IMR-90 (cell line): ENCODE measurements around the gene SH3BGRL3. TPM values are rescaled to one million over a fixed set of nuclear protein-coding genes. Genes with fewer than 3 reads are reported as not detected.

Source experiments
- ATAC-seq: fragments of 200-7000 bp; cut with Tn5 transposase; 2 replicates; pipeline ENCODE4 v1.9.1; 2020; ENCODE audit warnings: low read depth, mild to moderate bottlenecking, moderate library complexity
- BruUV-seq: library from RNA; stranded (reverse); fragments of 400-500 nt; replicated peaks from 2 replicates; lab custom pipeline; 2021; lab: Mats Ljungman, UMichigan
- CTCF ChIA-PET: fragments of 300-600 bp; formaldehyde crosslinking; extraction: SDS; loops from one replicate; lab custom pipeline; 2021; ENCODE audit warnings: antibody characterized with exemption; lab: Yijun Ruan, JAX
- POLR2A ChIA-PET: fragments of 300-600 bp; sonication (Branson Sonifier 250); formaldehyde crosslinking; loops from one replicate; lab custom pipeline; 2022; ENCODE audit warnings: antibody characterized with exemption; ENCODE audit not compliant: unreplicated experiment; lab: Charles Lee
- DNase-seq: peaks from one replicate; pipeline ENCODE4 v3.0.0; 2013
- H2AFZ ChIP-seq: replicated peaks from 2 replicates; pipeline ENCODE3; 2013; ENCODE audit warnings: low read length, mild to moderate bottlenecking; ENCODE audit not compliant: poor library complexity
- H2AK5ac ChIP-seq: 2 replicates; pipeline ENCODE4 v1.6.1; 2013; ENCODE audit warnings: low read depth, low read length, inconsistent platforms
- H2AK9ac ChIP-seq: replicated peaks from 2 replicates; pipeline ENCODE3; 2013; ENCODE audit warnings: mild to moderate bottlenecking, low read depth, low read length, moderate library complexity; ENCODE audit not compliant: poor library complexity
- H2BK120ac ChIP-seq: 2 replicates; pipeline ENCODE4 v1.6.1; 2013; ENCODE audit warnings: low read depth, low read length, inconsistent platforms
- H2BK15ac ChIP-seq: 3 replicates; pipeline ENCODE4 v1.6.1; 2013; ENCODE audit warnings: low read depth, low read length, inconsistent platforms
- H2BK20ac ChIP-seq: 2 replicates; pipeline ENCODE4 v1.6.1; 2013; ENCODE audit warnings: low read depth, mild to moderate bottlenecking, inconsistent platforms, low read length, moderate library complexity
- H2BK5ac ChIP-seq: 2 replicates; pipeline ENCODE4 v1.6.1; 2013; ENCODE audit warnings: mild to moderate bottlenecking, low read depth, low read length, inconsistent platforms; ENCODE audit not compliant: poor library complexity, severe bottlenecking
- H3K14ac ChIP-seq: replicated peaks from 2 replicates; pipeline ENCODE4 v1.6.1; 2013; ENCODE audit warnings: low read depth, low read length, inconsistent platforms
- H3K18ac ChIP-seq: 2 replicates; pipeline ENCODE4 v1.6.1; 2013; ENCODE audit warnings: low read depth, low read length, control low read depth
- H3K23ac ChIP-seq: 2 replicates; pipeline ENCODE4 v1.6.1; 2013; ENCODE audit warnings: low read depth, low read length, inconsistent platforms
- H3K27ac ChIP-seq: 2 replicates; pipeline ENCODE4 v1.5.1; 2013; ENCODE audit warnings: mild to moderate bottlenecking, control low read depth, low read length; ENCODE audit not compliant: insufficient read depth
- H3K27me3 ChIP-seq: 2 replicates; pipeline ENCODE4 v1.6.1; 2013; ENCODE audit warnings: low read length; ENCODE audit not compliant: control insufficient read depth, insufficient read depth
- H3K36me3 ChIP-seq: 2 replicates; pipeline ENCODE4 v1.6.1; 2013; ENCODE audit warnings: low read length, mixed read lengths; ENCODE audit not compliant: control insufficient read depth, insufficient read depth
- H3K4ac ChIP-seq: 2 replicates; pipeline ENCODE4 v1.6.1; 2013; ENCODE audit warnings: low read depth, low read length, inconsistent platforms
- H3K4me1 ChIP-seq: 2 replicates; pipeline ENCODE4 v1.6.1; 2013; ENCODE audit warnings: low read length, mixed read lengths; ENCODE audit not compliant: control insufficient read depth, insufficient read depth
- H3K4me2 ChIP-seq: 2 replicates; pipeline ENCODE4 v1.6.1; 2013; ENCODE audit warnings: low read depth, mild to moderate bottlenecking, control low read depth, low read length, moderate library complexity
- H3K4me3 ChIP-seq: 2 replicates; pipeline ENCODE4 v1.5.1; 2013; ENCODE audit warnings: low read depth, mild to moderate bottlenecking, control low read depth, low read length, moderate library complexity; ENCODE audit not compliant: insufficient read depth
- H3K56ac ChIP-seq: 2 replicates; pipeline ENCODE4 v1.6.1; 2013; ENCODE audit warnings: low read length, inconsistent platforms; ENCODE audit not compliant: insufficient read depth; ENCODE audit errors: extremely low read depth
- H3K79me1 ChIP-seq, 2 experiments: 2 replicates each; pipeline ENCODE4 v1.6.1; 2013; ENCODE audit warnings: low read length in 2 of 2, inconsistent platforms in 1 of 2, low read depth in 1 of 2
- H3K9ac ChIP-seq: 2 replicates; pipeline ENCODE4 v1.6.1; 2013; ENCODE audit warnings: low read depth, low read length, control low read depth
- H3K9me1 ChIP-seq: 2 replicates; pipeline ENCODE4 v1.6.1; 2013; ENCODE audit warnings: low read length, inconsistent platforms; ENCODE audit not compliant: insufficient read depth
- H3K9me3 ChIP-seq: 2 replicates; pipeline ENCODE4 v1.6.1; 2013; ENCODE audit warnings: low read length; ENCODE audit not compliant: control insufficient read depth, insufficient read depth
- H4K20me1 ChIP-seq: 2 replicates; pipeline ENCODE4 v1.6.1; 2013; ENCODE audit warnings: low read length, inconsistent platforms; ENCODE audit not compliant: insufficient read depth
- H4K5ac ChIP-seq: 2 replicates; pipeline ENCODE4 v1.6.1; 2013; ENCODE audit warnings: mild to moderate bottlenecking, low read depth, low read length, control low read depth
- H4K8ac ChIP-seq, 2 experiments: 2 replicates each; pipeline ENCODE4 v1.6.1; 2013; ENCODE audit warnings: low read depth in 2 of 2, low read length in 2 of 2, control low read depth in 1 of 2, inconsistent platforms in 1 of 2
- H4K91ac ChIP-seq: 2 replicates; pipeline ENCODE4 v1.6.1; 2013; ENCODE audit warnings: low read depth, low read length, inconsistent platforms; ENCODE audit not compliant: insufficient read depth
- CHD1 ChIP-seq: IDR thresholded peaks from 2 replicates; pipeline ENCODE4 v1.6.1; 2012; ENCODE audit warnings: low read depth, low read length, improper control_type of control experiment
- RFX5 ChIP-seq: IDR thresholded peaks from 2 replicates; pipeline ENCODE4 v1.8.0; 2012; ENCODE audit warnings: low read depth, mild to moderate bottlenecking, low read length, moderate library complexity
- WGBS, 2 experiments: methylation state at CpG; one replicate each; pipeline versions ENCODE4 v1.1.5 to v1.1.7; 2013; ENCODE audit warnings: missing lambda C conversion rate in 2 of 2; ENCODE audit not compliant: insufficient read length in 1 of 2; ENCODE audit errors: extremely low coverage in 2 of 2; 5-methylcytosine and 5-hydroxymethylcytosine counted together
- dilution Hi-C: fragments of 300-500 bp; cut with HindIII; formaldehyde crosslinking; loops from one replicate; pipeline ENCODE4 v1.14.3; 2018; ENCODE audit warnings: low sequenced_read_pairs; ENCODE audit not compliant: unreplicated experiment
- in situ Hi-C: fragments of 300-500 bp; cut with MboI; formaldehyde crosslinking; loops from 3 replicates; pipeline ENCODE4 v1.14.3; 2019; ENCODE audit warnings: low sequenced_read_pairs, inconsistent platforms, mixed read lengths
- intact Hi-C: fragments of 100-400 bp; cut with micrococcal nuclease; formaldehyde crosslinking; loops from 2 replicates; pipeline ENCODE4 v1.10.0; 2022
- polyA plus RNA-seq, 3 experiments: library from polyadenylated mRNA; depleted of rRNA; stranded (reverse); fragments of >200 nt; gene quantifications; 2 replicates each; pipeline ENCODE4 v1.2.3, GENCODE V29; 2012; ENCODE audit warnings: low replicate concordance in 1 of 3
- total RNA-seq: library from RNA; depleted of rRNA; stranded (reverse); fragments of >200 nt; gene quantifications from 2 replicates; pipeline ENCODE4 v1.2.3, GENCODE V29; 2012

SH3BGRL3 gene
- total and polyA plus RNA-seq, 2 of the 4 experiments (the other 2 are of a cell fraction) = 35.0 to 483 TPM

GRCh38 chr1:26293911-26294463 is 14.1 kb downstream of the SH3BGRL3 start:
- Histone ChIP-seq H3K14ac (no peak overlapping the region), H2BK15ac (no peak overlapping the region), H3K9ac (no peak overlapping the region), H4K91ac (no peak overlapping the region), H3K23ac (no peak overlapping the region), H3K56ac (no peak overlapping the region), H3K27ac (no peak overlapping the region), H2AK5ac (no peak overlapping the region), H3K79me1 (peaks cover 0 to 9% of the 10 kb centered on the region in 2 experiments; a peak in 2 of 4 replicates), H2AK9ac (no peak overlapping the region), H3K4me3 (no peak overlapping the region), H3K9me1 (peaks cover 16% of the 10 kb centered on the region), H4K8ac (no peak overlapping the region), H4K5ac (no peak overlapping the region), H3K27me3 (no peaks in the 10 kb centered on the region), H2BK20ac (no peak overlapping the region), H2BK120ac (no peak overlapping the region), H3K4me2 (no peak overlapping the region), H3K9me3 (no peaks in the 10 kb centered on the region), H4K20me1 (no peaks in the 10 kb centered on the region), H3K4ac (no peak overlapping the region), H2BK5ac (no peak overlapping the region), H2AFZ (no peak overlapping the region), H3K4me1 (peaks cover 6% of the 10 kb centered on the region), H3K36me3 (no peaks in the 10 kb centered on the region; the same call in 1 of the 2 replicates), H3K18ac (no peak overlapping the region)
- in situ Hi-C loops (no loop called here), dilution Hi-C loops (no loop called here), intact Hi-C loops (no loop called here)
- POLR2A ChIA-PET = no interaction called here
- 91% methylated on average over 4 of the region's 11 CpGs; no CpG with 5 or more reads in 1 of the 2 experiments for WGBS, 2 experiments
- no TSS peak for BruUV-seq
- ATAC-seq (no peak), DNase-seq (no peak)
- no peak for TF ChIP-seq CHD1
- no peak for TF ChIP-seq RFX5
- CTCF ChIA-PET = no interaction called here
